Stimulated activated naive B cell treated with anti-CD40 and anti-IgM and Interleukin-4, amounts not matched to agents 10 μg/mL and 1 μg/mL and 100 μg/mL, for 72 hours (primary cell): Measurements from ENCODE around the gene HOXC12.

Experiments
- ATAC-seq, 2 donors: fragments of 150-1000 bp; cut with Tn5 transposase; replicated peaks; 2 replicates each; pipeline ENCODE4 v1.10.0; 2021; ENCODE audit warnings: moderate library complexity in 1 of 2
- DNase-seq: peaks from one replicate; pipeline ENCODE4 v3.0.0; 2021
- H3K27ac Mint-ChIP-seq: one replicate; pipeline ENCODE4 v1.8.0; 2022; ENCODE audit warnings: mild to moderate bottlenecking, mixed read lengths
- H3K27me3 Mint-ChIP-seq, 2 donors: one replicate each; pipeline ENCODE4 v1.8.0; 2022; ENCODE audit warnings: mixed read lengths in 2 of 2
- H3K36me3 Mint-ChIP-seq, 2 donors: one replicate each; pipeline ENCODE4 v1.8.0; 2022; ENCODE audit warnings: mixed read lengths in 2 of 2, mild to moderate bottlenecking in 1 of 2
- H3K4me1 Mint-ChIP-seq, 2 donors: one replicate each; pipeline ENCODE4 v1.8.0; 2022; ENCODE audit warnings: mixed read lengths in 2 of 2, mild to moderate bottlenecking in 1 of 2
- H3K4me3 Mint-ChIP-seq, 2 donors: one replicate each; pipeline ENCODE4 v1.8.0; 2022; ENCODE audit warnings: mild to moderate bottlenecking in 2 of 2, mixed read lengths in 2 of 2, moderate library complexity in 1 of 2
- H3K9me3 Mint-ChIP-seq, 2 donors: one replicate each; pipeline ENCODE4 v1.8.0; 2022; ENCODE audit warnings: mixed read lengths in 2 of 2, mild to moderate bottlenecking in 1 of 2

HOXC12 gene

GRCh38 chr12:54001283-54002187 lies 46.8 kb downstream of the HOXC12 start:
- Mint-ChIP-seq H3K9me3 (no peaks in the 10 kb centered on the region), H3K27me3 (peaks cover 86 to 97% of the 10 kb centered on the region in 2 donors), H3K27ac (peak overlapping the region; percentile 43)

GRCh38 chr12:54002278-54002914 lies 47.7 kb downstream of the HOXC12 start:
- H3K9me3 Mint-ChIP-seq, result no peaks in the 10 kb centered on the region
- H3K4me1 Mint-ChIP-seq, result peaks cover 21 to 47% of the 10 kb centered on the region in 2 donors
- ATAC-seq, result no peak
- H3K36me3 Mint-ChIP-seq, result no peaks in the 10 kb centered on the region
- no peak for DNase-seq
- peaks cover 88 to 97% of the 10 kb centered on the region in 2 donors for H3K27me3 Mint-ChIP-seq
- H3K4me3 Mint-ChIP-seq, result peak overlapping the region in 1 of 2 donors; percentile 5
- peak overlapping the region; percentile 60 for H3K27ac Mint-ChIP-seq

More at GRCh38 chr12:54001283-54002187, 46.8 kb downstream of the HOXC12 start:
- H3K4me1 Mint-ChIP-seq, result peaks cover 22 to 46% of the 10 kb centered on the region in 2 donors
- ATAC-seq (no peak), DNase-seq (no peak)
- no peaks in the 10 kb centered on the region for H3K36me3 Mint-ChIP-seq
- H3K4me3 Mint-ChIP-seq, result no peak overlapping the region

GRCh38 chr12:54002915-54003389 lies 48.2 kb downstream of the HOXC12 start:
- Mint-ChIP-seq H3K27ac (no peak overlapping the region), H3K4me3 (no peak overlapping the region), H3K4me1 (peaks cover 17 to 43% of the 10 kb centered on the region in 2 donors), H3K36me3 (no peaks in the 10 kb centered on the region), H3K27me3 (peaks cover 88 to 97% of the 10 kb centered on the region in 2 donors), H3K9me3 (no peaks in the 10 kb centered on the region)
- ATAC-seq (no peak), DNase-seq (no peak)

- peak overlapping the region; percentile 80 for H3K27ac Mint-ChIP-seq
- H3K4me3 Mint-ChIP-seq, result no peak overlapping the region
- no peak for ATAC-seq
- no peaks in the 10 kb centered on the region for H3K36me3 Mint-ChIP-seq
- H3K9me3 Mint-ChIP-seq, result no peaks in the 10 kb centered on the region
- peaks cover 88 to 97% of the 10 kb centered on the region in 2 donors for H3K27me3 Mint-ChIP-seq
- H3K4me1 Mint-ChIP-seq, result peaks cover 17 to 38% of the 10 kb centered on the region in 2 donors
- DNase-seq, result no peak
Measured at GRCh38 chr12:54003625-54004024, 48.9 kb downstream of the HOXC12 start.

- ATAC-seq, result no peak
- Mint-ChIP-seq H3K4me1 (peaks cover 18 to 38% of the 10 kb centered on the region in 2 donors), H3K27ac (peak overlapping the region; percentile 80), H3K9me3 (no peaks in the 10 kb centered on the region), H3K36me3 (no peaks in the 10 kb centered on the region), H3K27me3 (peaks cover 90 to 99% of the 10 kb centered on the region in 2 donors), H3K4me3 (peak overlapping the region in 1 of 2 donors; percentile 32)
- DNase-seq, result no peak
Measured at GRCh38 chr12:54004063-54004840, 49.5 kb downstream of the HOXC12 start.

- no peak overlapping the region for H3K4me3 Mint-ChIP-seq
- H3K27ac Mint-ChIP-seq, result peak overlapping the region; percentile 93
- peaks cover 91 to 100% of the 10 kb centered on the region in 2 donors for H3K27me3 Mint-ChIP-seq
- H3K36me3 Mint-ChIP-seq, result no peaks in the 10 kb centered on the region
- H3K4me1 Mint-ChIP-seq, result peaks cover 20 to 44% of the 10 kb centered on the region in 2 donors
- no peak for DNase-seq
- H3K9me3 Mint-ChIP-seq, result no peaks in the 10 kb centered on the region
- no peak for ATAC-seq
Measured at GRCh38 chr12:54004841-54005530, 50.3 kb downstream of the HOXC12 start.

- Mint-ChIP-seq H3K9me3 (no peaks in the 10 kb centered on the region), H3K27ac (peak overlapping the region; percentile 93), H3K36me3 (no peaks in the 10 kb centered on the region), H3K27me3 (peaks cover 96 to 100% of the 10 kb centered on the region in 2 donors), H3K4me1 (peaks cover 20 to 40% of the 10 kb centered on the region in 2 donors), H3K4me3 (peak overlapping the region in 1 of 2 donors; percentile 87)
- ATAC-seq (no peak), DNase-seq (no peak)
Measured at GRCh38 chr12:54005531-54005852, 50.8 kb downstream of the HOXC12 start.

- H3K27ac Mint-ChIP-seq, result peak overlapping the region; percentile 93
- H3K4me3 Mint-ChIP-seq, result peak overlapping the region; percentile 85 to 87
- H3K9me3 Mint-ChIP-seq, result no peaks in the 10 kb centered on the region
Measured at GRCh38 chr12:54005853-54006558, 51.3 kb downstream of the HOXC12 start.

GRCh38 chr12:54006559-54007220 lies 52.0 kb downstream of the HOXC12 start:
- DNase-seq (no peak), ATAC-seq (no peak)
- peaks cover 29 to 47% of the 10 kb centered on the region in 2 donors for H3K4me1 Mint-ChIP-seq
- peak overlapping the region; percentile 85 to 87 for H3K4me3 Mint-ChIP-seq
- H3K27ac Mint-ChIP-seq, result peak overlapping the region; percentile 93
- H3K9me3 Mint-ChIP-seq, result no peaks in the 10 kb centered on the region
- H3K27me3 Mint-ChIP-seq, result peaks cover 96 to 100% of the 10 kb centered on the region in 2 donors
- H3K36me3 Mint-ChIP-seq, result no peaks in the 10 kb centered on the region

More at GRCh38 chr12:54005853-54006558, 51.3 kb downstream of the HOXC12 start:
- Mint-ChIP-seq H3K4me1 (peaks cover 22 to 40% of the 10 kb centered on the region in 2 donors), H3K36me3 (no peaks in the 10 kb centered on the region), H3K27me3 (peaks cover 96 to 100% of the 10 kb centered on the region in 2 donors)
- DNase-seq, result peak; percentile 67
- peak; percentile 84 to 89 for ATAC-seq

- Mint-ChIP-seq H3K27me3 (peaks cover 96 to 100% of the 10 kb centered on the region in 2 donors), H3K4me3 (no peak overlapping the region), H3K36me3 (no peaks in the 10 kb centered on the region), H3K4me1 (peaks cover 28 to 49% of the 10 kb centered on the region in 2 donors), H3K9me3 (no peaks in the 10 kb centered on the region), H3K27ac (peak overlapping the region; percentile 20)
- no peak for ATAC-seq
- DNase-seq, result no peak
Measured at GRCh38 chr12:54007538-54008259, 53.0 kb downstream of the HOXC12 start.

- Mint-ChIP-seq H3K27me3 (peaks cover 96 to 100% of the 10 kb centered on the region in 2 donors), H3K9me3 (no peaks in the 10 kb centered on the region), H3K27ac (peak overlapping the region; percentile 20), H3K4me1 (peaks cover 28 to 49% of the 10 kb centered on the region in 2 donors), H3K4me3 (no peak overlapping the region), H3K36me3 (no peaks in the 10 kb centered on the region)
- DNase-seq (no peak), ATAC-seq (no peak)
Measured at GRCh38 chr12:54008260-54008552, 53.5 kb downstream of the HOXC12 start.
